ENCODE measurements around the gene HS2ST1.
"Not testable (repeated sequence)": the region's sequence is repeated elsewhere in the genome, so short reads cannot be mapped to it uniquely, and the experiment has no call there.

Gene HS2ST1

GRCh38 chr1:86914601-86914997 is at the start of gene HS2ST1:
HS2ST1 (plus strand) TSS chr1:86914635.
- no peak for DNase-seq (ENCODE audit: low spot score)

DNA sequence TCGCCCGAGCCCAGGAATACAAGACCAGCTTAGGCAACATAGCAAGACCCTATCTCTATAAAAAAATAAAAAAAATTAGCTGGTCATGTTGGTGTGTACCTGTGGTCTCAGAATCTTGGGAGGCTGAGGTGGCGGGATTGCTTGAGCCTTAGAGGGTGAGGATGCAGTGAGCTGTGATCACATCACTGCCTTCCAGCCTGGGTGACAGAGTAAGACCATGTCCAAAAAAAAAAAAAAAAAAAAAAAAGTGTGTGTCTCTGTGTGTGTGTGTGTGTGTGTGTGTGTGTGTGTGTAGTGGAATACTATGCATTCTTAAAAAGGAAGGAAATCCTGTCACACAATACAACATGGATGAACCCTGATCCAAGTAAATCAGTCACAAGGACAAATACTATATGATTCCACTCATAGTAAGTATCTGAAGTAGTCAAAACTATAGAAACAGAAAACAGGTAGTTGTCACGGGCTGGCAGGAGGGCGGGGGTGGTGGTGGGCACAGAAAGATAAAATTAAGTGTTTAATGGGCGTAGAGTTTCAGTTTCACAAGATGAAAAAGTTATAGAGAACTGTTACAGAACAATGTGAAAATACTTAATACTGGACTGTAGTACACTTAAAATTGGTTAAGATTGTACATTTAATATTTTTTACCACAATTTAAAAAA is 48.3 kb upstream of the HS2ST1 start:
- no peak for DNase-seq (ENCODE audit: low spot score)

DNA sequence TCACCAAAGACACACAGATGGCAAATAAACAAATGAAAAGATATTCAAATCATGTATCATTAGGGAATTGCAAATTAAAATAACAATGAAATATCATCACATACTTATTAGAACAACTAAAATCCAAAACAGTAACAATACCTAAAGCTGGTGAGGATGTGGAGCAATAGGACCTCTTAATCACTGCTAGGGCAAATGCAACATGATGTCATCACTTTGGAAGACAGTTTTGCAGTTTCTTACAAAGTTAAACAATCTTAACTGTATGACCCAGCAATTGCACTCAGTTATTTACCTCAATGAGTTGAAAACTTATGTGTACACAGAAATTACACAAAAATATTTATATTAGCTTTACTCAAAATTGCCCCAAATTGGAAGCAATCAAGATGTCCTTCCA is 47.8 kb upstream of the HS2ST1 start:
- DNase-seq (ENCODE audit: low spot score), result no peak

- not testable (repeated sequence) for DNase-seq (ENCODE audit: low spot score)
These were observed 47.2 kb upstream of the HS2ST1 start for GRCh38 chr1:86867278-86867677.

DNA sequence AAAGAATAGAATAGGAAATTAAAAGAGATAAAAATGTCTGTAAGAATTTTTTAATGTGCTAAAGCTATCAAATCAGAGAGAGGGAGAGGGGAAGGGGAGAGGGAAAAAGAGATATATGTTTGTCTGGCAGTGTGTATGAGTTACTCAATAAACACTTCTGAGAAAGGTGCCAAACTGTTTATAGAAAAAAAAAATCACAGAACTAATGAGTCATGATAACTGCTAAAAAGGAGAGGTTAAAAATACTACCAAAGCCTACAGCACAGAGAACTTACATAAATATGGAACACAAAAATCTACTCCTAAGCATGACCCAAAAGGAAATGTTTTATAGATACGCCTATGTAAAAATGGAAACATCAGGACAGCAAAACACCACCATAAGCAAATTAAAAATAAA is 46.0 kb upstream of the HS2ST1 start:
- no peak for DNase-seq (ENCODE audit: low spot score)

GRCh38 chr1:86871001-86871400 is 43.4 kb upstream of the HS2ST1 start:
- DNase-seq (ENCODE audit: low spot score), result no peak

- no peak for DNase-seq (ENCODE audit: low spot score)
These were observed 42.3 kb upstream of the HS2ST1 start for GRCh38 chr1:86872086-86872485.

DNA sequence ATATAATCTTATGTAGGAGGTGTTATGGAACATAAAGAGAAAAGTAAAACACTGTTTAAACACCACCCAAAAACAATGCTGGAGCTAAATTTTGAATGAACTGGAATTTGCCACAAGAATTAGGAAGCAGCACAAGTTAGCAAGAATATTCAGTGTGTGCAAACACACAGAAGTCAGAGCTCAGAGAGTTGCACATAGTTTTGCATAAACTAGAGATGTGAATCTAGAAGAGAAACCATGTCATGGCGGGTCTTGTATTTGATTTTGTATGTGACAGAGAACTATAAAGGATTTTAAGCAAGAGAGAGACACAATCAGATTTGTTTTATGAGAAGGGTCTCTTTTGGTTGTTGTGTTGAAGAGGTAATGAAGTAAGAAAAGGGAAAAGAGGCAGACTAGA is 38.7 kb upstream of the HS2ST1 start:
- DNase-seq (ENCODE audit: low spot score), result no peak

- DNase-seq (ENCODE audit: low spot score), result no peak
These were observed 26.8 kb upstream of the HS2ST1 start for GRCh38 chr1:86887479-86888162.

DNA sequence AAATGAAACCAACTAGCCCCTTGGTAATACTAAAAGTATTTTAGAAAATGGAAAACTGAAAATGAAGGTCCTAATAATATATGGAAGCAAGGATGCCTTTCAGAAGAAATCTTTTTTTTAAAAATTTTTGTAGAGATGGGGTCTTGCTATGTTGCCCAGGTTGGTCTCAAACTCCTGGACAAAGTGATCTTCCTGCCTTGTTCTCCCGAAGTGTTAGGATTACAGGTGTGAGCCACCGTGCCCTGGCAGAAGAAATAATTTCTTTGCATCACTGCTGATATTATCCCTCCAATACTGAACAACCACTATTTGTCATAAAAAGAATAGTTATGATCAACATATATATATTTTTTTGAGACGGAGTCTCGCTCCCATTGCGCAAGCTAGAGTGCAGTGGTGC is 26.1 kb upstream of the HS2ST1 start:
- no peak for DNase-seq (ENCODE audit: low spot score)

GRCh38 chr1:86899401-86899800 is 15.0 kb upstream of the HS2ST1 start:
- not testable (repeated sequence) for DNase-seq (ENCODE audit: low spot score)

- DNase-seq (ENCODE audit: low spot score), result no peak
These were observed 8.6 kb upstream of the HS2ST1 start for GRCh38 chr1:86905875-86906274.

DNA sequence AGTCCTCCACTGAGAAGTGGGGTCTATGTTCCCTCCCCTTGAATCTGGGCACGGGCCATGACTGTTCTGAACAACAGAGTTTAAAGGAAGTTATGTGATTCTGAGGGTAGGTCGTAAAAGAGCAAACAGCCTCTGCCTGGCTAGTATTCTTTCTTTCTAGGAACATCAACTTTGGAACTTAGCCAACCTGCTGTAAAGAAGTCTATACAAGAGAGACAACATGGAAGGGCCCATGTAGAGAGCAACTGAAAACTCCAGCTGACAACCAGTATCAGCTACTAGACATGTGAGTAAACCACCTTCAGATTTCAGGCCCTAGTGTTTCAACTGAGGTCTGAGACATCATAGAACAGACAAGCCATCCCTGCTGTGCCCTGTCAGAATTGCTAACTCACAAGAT is 8.0 kb upstream of the HS2ST1 start:
- DNase-seq (ENCODE audit: low spot score), result peak; percentile 12

DNA sequence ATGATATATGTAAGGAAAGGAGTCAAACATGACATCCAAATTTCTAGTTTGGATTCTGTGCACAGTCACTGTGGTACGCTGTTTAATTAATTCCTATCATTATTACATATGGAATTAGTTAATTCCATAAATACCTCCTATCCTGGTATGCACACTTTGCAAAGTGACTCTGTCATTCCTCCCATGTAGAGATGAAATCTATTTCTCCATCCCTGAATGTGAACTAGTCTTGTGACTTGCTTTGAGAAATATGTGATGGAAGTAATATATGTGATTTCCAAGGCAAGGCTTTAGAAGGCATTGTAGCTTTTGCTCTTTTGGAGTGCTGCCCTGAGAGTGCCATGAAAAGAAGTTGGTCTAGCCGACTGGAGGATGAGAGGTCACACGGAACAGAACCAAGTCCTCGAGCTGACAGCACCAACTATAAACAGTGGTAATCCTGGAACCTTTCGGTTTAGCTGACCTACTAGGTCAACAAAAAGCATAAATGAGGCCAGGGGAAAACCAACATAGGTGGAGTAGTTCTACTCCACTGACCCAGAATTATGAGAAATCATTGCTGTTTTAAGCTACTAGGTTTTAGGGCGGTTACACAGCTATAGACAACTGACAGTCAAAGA is 2.0 kb upstream of the HS2ST1 start:
- no peak for DNase-seq (ENCODE audit: low spot score)

- DNase-seq (ENCODE audit: low spot score), result peak; percentile 23
These were observed 988 bp upstream of the HS2ST1 start for GRCh38 chr1:86913399-86913895.

GRCh38 chr1:86913896-86914600 is 387 bp upstream of the HS2ST1 start, which contains the start of gene SELENOF:
SELENOF (minus strand) TSS chr1:86914126; CDS start chr1:86914111, 15 bp downstream.
- DNase-seq (ENCODE audit: low spot score), result peak; percentile 99

- peak; percentile 56 for DNase-seq (ENCODE audit: low spot score)
These were observed 732 bp downstream of the HS2ST1 start for GRCh38 chr1:86914998-86915736.

GRCh38 chr1:86915737-86916235 is 1.4 kb downstream of the HS2ST1 start:
- no peak for DNase-seq (ENCODE audit: low spot score)

- no peak for DNase-seq (ENCODE audit: low spot score)
These were observed 2.3 kb downstream of the HS2ST1 start for GRCh38 chr1:86916752-86917151.

DNA sequence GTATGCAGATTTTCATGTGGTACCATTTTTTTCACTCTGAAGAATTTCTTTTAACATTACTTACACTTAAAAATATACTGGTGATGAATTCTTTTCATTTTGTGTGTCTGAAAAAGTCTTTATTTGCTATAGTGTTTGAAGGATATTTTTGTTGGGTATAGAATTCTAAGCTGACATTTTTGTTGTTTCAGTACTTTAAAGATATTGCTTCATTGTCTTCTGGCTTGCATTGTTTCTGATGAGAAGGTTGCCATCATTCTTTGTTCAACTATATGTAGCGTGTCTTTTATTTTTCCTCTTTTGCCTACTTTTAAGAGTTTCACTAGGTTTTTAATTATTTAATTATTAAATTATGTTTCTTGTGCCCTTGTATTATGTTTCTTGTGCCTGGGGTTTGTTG is 8.0 kb downstream of the HS2ST1 start:
- no peak for DNase-seq (ENCODE audit: low spot score)

DNA sequence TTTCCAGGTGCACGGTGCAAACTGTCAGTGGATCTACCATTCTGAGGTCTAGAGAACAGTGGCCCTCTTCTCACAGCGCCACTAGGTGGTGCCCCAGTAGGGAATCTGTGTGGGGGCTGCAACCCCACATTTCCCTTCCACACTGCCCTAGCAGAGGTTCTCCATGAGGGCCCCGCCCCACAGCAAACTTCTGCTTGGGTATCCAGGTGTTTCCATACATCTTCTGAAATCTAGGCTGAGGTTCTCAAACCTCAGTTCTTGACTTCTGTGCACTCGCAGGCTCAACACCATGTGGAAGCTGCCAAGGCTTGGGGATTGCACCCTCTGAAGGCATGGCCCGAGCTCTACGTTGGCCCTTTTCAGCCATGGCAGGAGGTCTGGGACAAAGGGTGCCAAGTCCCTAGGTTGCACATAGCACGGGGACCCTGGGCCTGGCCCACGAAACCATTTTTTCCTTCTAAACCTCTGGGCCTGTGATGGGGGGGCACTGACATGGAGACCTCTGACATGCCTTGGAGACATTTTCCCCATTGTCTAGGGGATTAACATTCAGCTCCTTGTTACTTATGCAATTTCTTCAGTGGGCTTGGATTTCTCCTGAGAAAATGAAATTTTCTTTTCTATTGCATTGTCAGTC is 10.0 kb downstream of the HS2ST1 start:
- no peak for DNase-seq (ENCODE audit: low spot score)

All from LoVo (cell line).